ENCODE data around the gene EEFSEC. TPM values are rescaled to one million over a fixed set of nuclear protein-coding genes. Genes with fewer than 3 reads are reported as not detected.

EEFSEC gene
- total RNA-seq, 1 donor from 2014 or later, result 2.6 TPM

GRCh38 chr3:128366652-128367051, 213.4 kb downstream of the EEFSEC start:
- no peaks in the 10 kb centered on the region for H3K9me3 ChIP-seq (ENCODE audit: control insufficient read depth in 3 of 3, low read length in 3 of 3)
- H3K27me3 ChIP-seq (ENCODE audit: control insufficient read depth in 3 of 3, insufficient read depth in 3 of 3, low read length in 3 of 3), result no peaks in the 10 kb centered on the region
- H3K4me1 ChIP-seq (ENCODE audit: control insufficient read depth in 3 of 3, insufficient read depth in 3 of 3, low read length in 3 of 3), result peaks cover 60 to 85% (median 75%) of the 10 kb centered on the region in 3 donors
- H3K9ac ChIP-seq (ENCODE audit: low read depth in 1 of 3, low read length in 3 of 3), result peak overlapping the region in 1 of 3 donors; percentile 10
- H3K27ac ChIP-seq (ENCODE audit: low read depth, low read length), result peak overlapping the region; percentile 76
- H3K36me3 ChIP-seq (ENCODE audit: control insufficient read depth in 3 of 3, insufficient read depth in 3 of 3, low read length in 3 of 3), result peaks cover 0 to 4% (median 3%) of the 10 kb centered on the region in 3 donors
- H3K4me3 ChIP-seq (ENCODE audit: low read length in 3 of 3), result no peak overlapping the region

- no peaks in the 10 kb centered on the region for H3K9me3 ChIP-seq (ENCODE audit: control insufficient read depth in 3 of 3, low read length in 3 of 3)
- H3K9ac ChIP-seq (ENCODE audit: low read depth in 1 of 3, low read length in 3 of 3), result peak overlapping the region in 1 of 3 donors; percentile 45
- no peak overlapping the region for H3K27ac ChIP-seq (ENCODE audit: low read depth, low read length)
- no peak overlapping the region for H3K4me3 ChIP-seq (ENCODE audit: low read length in 3 of 3)
- no peaks in the 10 kb centered on the region for H3K27me3 ChIP-seq (ENCODE audit: control insufficient read depth in 3 of 3, insufficient read depth in 3 of 3, low read length in 3 of 3)
- H3K36me3 ChIP-seq (ENCODE audit: control insufficient read depth in 3 of 3, insufficient read depth in 3 of 3, low read length in 3 of 3), result peaks cover 0 to 4% (median 3%) of the 10 kb centered on the region in 3 donors
- peaks cover 65 to 90% (median 78%) of the 10 kb centered on the region in 3 donors for H3K4me1 ChIP-seq (ENCODE audit: control insufficient read depth in 3 of 3, insufficient read depth in 3 of 3, low read length in 3 of 3)
Observed at GRCh38 chr3:128367221-128367620, 213.9 kb downstream of the EEFSEC start.

- no peaks in the 10 kb centered on the region for H3K9me3 ChIP-seq (ENCODE audit: control insufficient read depth in 3 of 3, low read length in 3 of 3)
- no peak overlapping the region for H3K4me3 ChIP-seq (ENCODE audit: low read length in 3 of 3)
- no peaks in the 10 kb centered on the region for H3K27me3 ChIP-seq (ENCODE audit: control insufficient read depth in 3 of 3, insufficient read depth in 3 of 3, low read length in 3 of 3)
- H3K36me3 ChIP-seq (ENCODE audit: control insufficient read depth in 3 of 3, insufficient read depth in 3 of 3, low read length in 3 of 3), result peaks cover 0 to 4% (median 3%) of the 10 kb centered on the region in 3 donors
- peaks cover 70 to 95% (median 84%) of the 10 kb centered on the region in 3 donors for H3K4me1 ChIP-seq (ENCODE audit: control insufficient read depth in 3 of 3, insufficient read depth in 3 of 3, low read length in 3 of 3)
- peak overlapping the region in 2 of 3 donors; percentile 3 to 45 for H3K9ac ChIP-seq (ENCODE audit: low read depth in 1 of 3, low read length in 3 of 3)
- no peak overlapping the region for H3K27ac ChIP-seq (ENCODE audit: low read depth, low read length)
Observed at GRCh38 chr3:128367761-128368160, 214.5 kb downstream of the EEFSEC start.

DNA sequence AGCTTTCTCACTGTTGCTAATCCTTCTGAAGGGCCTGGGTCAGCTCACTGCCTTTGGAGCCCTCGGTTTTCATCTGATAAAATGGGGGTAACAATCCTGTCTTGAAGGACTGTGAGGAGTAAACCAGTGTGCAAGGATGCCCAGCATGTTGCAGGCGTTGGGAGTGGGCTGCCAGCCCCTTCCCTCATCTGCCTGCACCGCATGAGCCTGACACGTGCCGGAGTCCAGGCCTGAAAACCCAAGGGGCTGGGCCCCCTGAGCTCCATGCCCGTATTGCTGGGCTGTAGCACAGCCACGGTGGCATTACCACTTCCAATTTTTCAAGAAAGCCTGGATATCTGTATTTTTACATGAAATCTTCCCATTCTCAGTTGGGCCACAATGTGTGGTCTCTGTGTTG, 215.3 kb downstream of the EEFSEC start:
- peak overlapping the region; percentile 66 for H3K27ac ChIP-seq (ENCODE audit: low read depth, low read length)
- H3K9me3 ChIP-seq (ENCODE audit: control insufficient read depth in 3 of 3, low read length in 3 of 3), result no peaks in the 10 kb centered on the region
- peaks cover 0 to 3% (median 2%) of the 10 kb centered on the region in 3 donors for H3K36me3 ChIP-seq (ENCODE audit: control insufficient read depth in 3 of 3, insufficient read depth in 3 of 3, low read length in 3 of 3)
- peaks cover 70 to 99% (median 87%) of the 10 kb centered on the region in 3 donors for H3K4me1 ChIP-seq (ENCODE audit: control insufficient read depth in 3 of 3, insufficient read depth in 3 of 3, low read length in 3 of 3)
- peak overlapping the region in 1 of 3 donors; percentile 1 for H3K4me3 ChIP-seq (ENCODE audit: low read length in 3 of 3)
- no peaks in the 10 kb centered on the region for H3K27me3 ChIP-seq (ENCODE audit: control insufficient read depth in 3 of 3, insufficient read depth in 3 of 3, low read length in 3 of 3)
- peak overlapping the region; percentile 18 to 58 (median 57) for H3K9ac ChIP-seq (ENCODE audit: low read depth in 1 of 3, low read length in 3 of 3)

- Histone ChIP-seq H3K4me3 (ENCODE audit: low read length in 3 of 3) (peak overlapping the region in 2 of 3 donors; percentile 1 to 47), H3K27me3 (ENCODE audit: control insufficient read depth in 3 of 3, insufficient read depth in 3 of 3, low read length in 3 of 3) (no peaks in the 10 kb centered on the region), H3K27ac (ENCODE audit: low read depth, low read length) (peak overlapping the region; percentile 66), H3K9ac (ENCODE audit: low read depth in 1 of 3, low read length in 3 of 3) (peak overlapping the region; percentile 18 to 58 (median 57)), H3K4me1 (ENCODE audit: control insufficient read depth in 3 of 3, insufficient read depth in 3 of 3, low read length in 3 of 3) (peaks cover 74 to 99% (median 88%) of the 10 kb centered on the region in 3 donors), H3K36me3 (ENCODE audit: control insufficient read depth in 3 of 3, insufficient read depth in 3 of 3, low read length in 3 of 3) (peaks cover 0 to 3% (median 0%) of the 10 kb centered on the region in 3 donors), H3K9me3 (ENCODE audit: control insufficient read depth in 3 of 3, low read length in 3 of 3) (no peaks in the 10 kb centered on the region)
Observed at GRCh38 chr3:128369121-128369703, 215.9 kb downstream of the EEFSEC start.

DNA sequence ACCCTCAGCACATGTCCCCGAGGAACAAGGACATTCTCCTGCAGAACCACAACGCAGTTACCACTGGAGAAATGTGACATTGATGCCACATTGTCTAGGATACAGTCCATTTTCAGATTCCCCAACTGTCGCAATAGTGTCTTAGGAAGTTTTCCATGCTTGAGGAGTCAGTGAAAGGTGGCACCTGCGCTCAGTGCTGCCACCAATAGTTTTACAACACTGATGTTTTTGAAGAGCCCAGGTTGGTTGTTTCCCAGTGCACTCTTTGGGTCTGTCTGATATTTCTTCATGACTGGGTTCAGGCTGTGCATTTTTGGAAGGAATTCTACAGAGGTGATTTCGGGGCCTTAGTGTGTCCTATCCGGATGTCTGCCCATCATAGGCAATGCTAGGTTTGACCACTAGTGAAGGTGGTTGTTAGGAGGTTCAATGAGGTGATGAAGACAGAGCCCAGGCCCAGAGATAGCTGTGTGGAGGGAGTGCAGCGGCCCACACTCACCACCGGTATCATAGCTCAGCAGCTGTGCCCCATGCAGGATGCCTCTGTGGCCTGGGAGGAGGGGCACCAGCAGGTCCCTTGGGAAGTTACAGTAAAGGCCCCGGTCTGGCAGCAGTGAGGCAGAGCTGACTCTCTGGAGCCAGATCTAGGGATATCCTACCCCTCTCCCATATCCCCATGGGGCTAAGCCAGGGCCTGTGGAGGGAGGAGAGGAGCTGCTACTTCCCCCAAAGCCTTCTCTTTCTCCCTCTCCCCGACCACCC, 216.8 kb downstream of the EEFSEC start:
- H3K4me3 ChIP-seq (ENCODE audit: low read length in 3 of 3), result peak overlapping the region in 2 of 3 donors; percentile 36 to 47
- peak overlapping the region in 2 of 3 donors; percentile 5 to 58 for H3K9ac ChIP-seq (ENCODE audit: low read depth in 1 of 3, low read length in 3 of 3)
- no peaks in the 10 kb centered on the region for H3K27me3 ChIP-seq (ENCODE audit: control insufficient read depth in 3 of 3, insufficient read depth in 3 of 3, low read length in 3 of 3)
- H3K36me3 ChIP-seq (ENCODE audit: control insufficient read depth in 3 of 3, insufficient read depth in 3 of 3, low read length in 3 of 3), result no peaks in the 10 kb centered on the region
- peaks cover 75 to 97% (median 84%) of the 10 kb centered on the region in 3 donors for H3K4me1 ChIP-seq (ENCODE audit: control insufficient read depth in 3 of 3, insufficient read depth in 3 of 3, low read length in 3 of 3)
- no peaks in the 10 kb centered on the region for H3K9me3 ChIP-seq (ENCODE audit: control insufficient read depth in 3 of 3, low read length in 3 of 3)
- H3K27ac ChIP-seq (ENCODE audit: low read depth, low read length), result peak overlapping the region; percentile 66

- no peaks in the 10 kb centered on the region for H3K9me3 ChIP-seq (ENCODE audit: control insufficient read depth in 3 of 3, low read length in 3 of 3)
- H3K4me3 ChIP-seq (ENCODE audit: low read length in 3 of 3), result no peak overlapping the region
- no peaks in the 10 kb centered on the region for H3K36me3 ChIP-seq (ENCODE audit: control insufficient read depth in 3 of 3, insufficient read depth in 3 of 3, low read length in 3 of 3)
- no peaks in the 10 kb centered on the region for H3K27me3 ChIP-seq (ENCODE audit: control insufficient read depth in 3 of 3, insufficient read depth in 3 of 3, low read length in 3 of 3)
- H3K9ac ChIP-seq (ENCODE audit: low read depth in 1 of 3, low read length in 3 of 3), result no peak overlapping the region
- H3K27ac ChIP-seq (ENCODE audit: low read depth, low read length), result no peak overlapping the region
- H3K4me1 ChIP-seq (ENCODE audit: control insufficient read depth in 3 of 3, insufficient read depth in 3 of 3, low read length in 3 of 3), result peaks cover 81 to 95% (median 81%) of the 10 kb centered on the region in 3 donors
Observed at GRCh38 chr3:128372281-128372680, 219.0 kb downstream of the EEFSEC start.

GRCh38 chr3:128372707-128373533, 219.6 kb downstream of the EEFSEC start:
- Histone ChIP-seq H3K27ac (ENCODE audit: low read depth, low read length) (no peak overlapping the region), H3K27me3 (ENCODE audit: control insufficient read depth in 3 of 3, insufficient read depth in 3 of 3, low read length in 3 of 3) (no peaks in the 10 kb centered on the region), H3K4me1 (ENCODE audit: control insufficient read depth in 3 of 3, insufficient read depth in 3 of 3, low read length in 3 of 3) (peaks cover 81 to 95% (median 81%) of the 10 kb centered on the region in 3 donors), H3K9me3 (ENCODE audit: control insufficient read depth in 3 of 3, low read length in 3 of 3) (no peaks in the 10 kb centered on the region), H3K9ac (ENCODE audit: low read depth in 1 of 3, low read length in 3 of 3) (no peak overlapping the region), H3K4me3 (ENCODE audit: low read length in 3 of 3) (no peak overlapping the region), H3K36me3 (ENCODE audit: control insufficient read depth in 3 of 3, insufficient read depth in 3 of 3, low read length in 3 of 3) (no peaks in the 10 kb centered on the region)

- no peaks in the 10 kb centered on the region for H3K36me3 ChIP-seq (ENCODE audit: control insufficient read depth in 3 of 3, insufficient read depth in 3 of 3, low read length in 3 of 3)
- H3K9ac ChIP-seq (ENCODE audit: low read depth in 1 of 3, low read length in 3 of 3), result peak overlapping the region in 2 of 3 donors; percentile 12 to 62
- H3K9me3 ChIP-seq (ENCODE audit: control insufficient read depth in 3 of 3, low read length in 3 of 3), result no peaks in the 10 kb centered on the region
- H3K27me3 ChIP-seq (ENCODE audit: control insufficient read depth in 3 of 3, insufficient read depth in 3 of 3, low read length in 3 of 3), result no peaks in the 10 kb centered on the region
- H3K4me1 ChIP-seq (ENCODE audit: control insufficient read depth in 3 of 3, insufficient read depth in 3 of 3, low read length in 3 of 3), result peaks cover 81 to 96% (median 83%) of the 10 kb centered on the region in 3 donors
- H3K27ac ChIP-seq (ENCODE audit: low read depth, low read length), result no peak overlapping the region
- peak overlapping the region in 1 of 3 donors; percentile 13 for H3K4me3 ChIP-seq (ENCODE audit: low read length in 3 of 3)
Observed at GRCh38 chr3:128374746-128375445, 221.6 kb downstream of the EEFSEC start.

All from skeletal muscle tissue (tissue), 4 donors.